ENCODE data around the gene SLC12A6.
"Not testable (repeated sequence)": the region's sequence is repeated elsewhere in the genome, so short reads cannot be mapped to it uniquely, and the experiment has no call there.

SLC12A6 gene

GRCh38 chr15:34214135-34214534 lies 123.4 kb downstream of the SLC12A6 start:
- H3K4me3 ChIP-seq (ENCODE audit: low read length) = no peak overlapping the region

GRCh38 chr15:34213690-34214089 lies 123.9 kb downstream of the SLC12A6 start:
- no peak overlapping the region for H3K4me3 ChIP-seq (ENCODE audit: low read length)
- H3K4me1 ChIP-seq (ENCODE audit: control insufficient read depth, insufficient read depth, low read length) = peaks cover 7% of the 10 kb centered on the region
- H3K36me3 ChIP-seq (ENCODE audit: insufficient read depth, low read length) = no peaks in the 10 kb centered on the region
- no peaks in the 10 kb centered on the region for H3K27me3 ChIP-seq (ENCODE audit: control insufficient read depth, insufficient read depth, low read length)
- no peak overlapping the region for H3K4me2 ChIP-seq (ENCODE audit: low read length)
- H3K9me3 ChIP-seq (replicated peaks; ENCODE audit: low read length) = no peaks in the 10 kb centered on the region
- no peak overlapping the region for H3K9ac ChIP-seq (ENCODE audit: low read depth, low read length)

More at GRCh38 chr15:34214135-34214534, 123.4 kb downstream of the SLC12A6 start:
- Histone ChIP-seq H3K4me1 (ENCODE audit: control insufficient read depth, insufficient read depth, low read length) (peaks cover 7% of the 10 kb centered on the region), H3K9ac (ENCODE audit: low read depth, low read length) (no peak overlapping the region), H3K36me3 (ENCODE audit: insufficient read depth, low read length) (no peaks in the 10 kb centered on the region), H3K4me2 (ENCODE audit: low read length) (no peak overlapping the region), H3K9me3 (replicated peaks; ENCODE audit: low read length) (no peaks in the 10 kb centered on the region), H3K27me3 (ENCODE audit: control insufficient read depth, insufficient read depth, low read length) (no peaks in the 10 kb centered on the region)

GRCh38 chr15:34209421-34210282 lies 127.9 kb downstream of the SLC12A6 start, which contains the start of gene KATNBL1:
Gene KATNBL1 (minus strand): TSS chr15:34210096. CDS start chr15:34163676, 46,420 bp downstream.
- no peaks in the 10 kb centered on the region for H3K27me3 ChIP-seq (ENCODE audit: control insufficient read depth, insufficient read depth, low read length)
- H3K4me2 ChIP-seq (ENCODE audit: low read length) = peak within 1 kb of the TSS; percentile 87
- peaks cover 13% of the 10 kb centered on the region for H3K4me1 ChIP-seq (ENCODE audit: control insufficient read depth, insufficient read depth, low read length)
- peak within 1 kb of the TSS; percentile 96 for H3K9ac ChIP-seq (ENCODE audit: low read depth, low read length)
- no peaks in the 10 kb centered on the region for H3K9me3 ChIP-seq (replicated peaks; ENCODE audit: low read length)
- H3K36me3 ChIP-seq (ENCODE audit: insufficient read depth, low read length) = no peaks in the 10 kb centered on the region
- H3K4me3 ChIP-seq (ENCODE audit: low read length) = peak within 1 kb of the TSS; percentile 82

- Histone ChIP-seq H3K27me3 (ENCODE audit: control insufficient read depth, insufficient read depth, low read length) (no peaks in the 10 kb centered on the region), H3K9ac (ENCODE audit: low read depth, low read length) (no peak overlapping the region), H3K9me3 (replicated peaks; ENCODE audit: low read length) (no peaks in the 10 kb centered on the region), H3K4me2 (ENCODE audit: low read length) (no peak overlapping the region), H3K4me1 (ENCODE audit: control insufficient read depth, insufficient read depth, low read length) (peaks cover 13% of the 10 kb centered on the region), H3K4me3 (ENCODE audit: low read length) (no peak overlapping the region), H3K36me3 (ENCODE audit: insufficient read depth, low read length) (no peaks in the 10 kb centered on the region)
These were observed 131.6 kb downstream of the SLC12A6 start for GRCh38 chr15:34206011-34206410.

- H3K4me2 ChIP-seq (ENCODE audit: low read length) = no peak overlapping the region
- peaks cover 1% of the 10 kb centered on the region for H3K36me3 ChIP-seq (ENCODE audit: insufficient read depth, low read length)
- peaks cover 19% of the 10 kb centered on the region for H3K4me1 ChIP-seq (ENCODE audit: control insufficient read depth, insufficient read depth, low read length)
- no peaks in the 10 kb centered on the region for H3K27me3 ChIP-seq (ENCODE audit: control insufficient read depth, insufficient read depth, low read length)
- no peak overlapping the region for H3K9ac ChIP-seq (ENCODE audit: low read depth, low read length)
- no peaks in the 10 kb centered on the region for H3K9me3 ChIP-seq (replicated peaks; ENCODE audit: low read length)
- H3K4me3 ChIP-seq (ENCODE audit: low read length) = no peak overlapping the region
These were observed 133.6 kb downstream of the SLC12A6 start for GRCh38 chr15:34203936-34204335.

DNA sequence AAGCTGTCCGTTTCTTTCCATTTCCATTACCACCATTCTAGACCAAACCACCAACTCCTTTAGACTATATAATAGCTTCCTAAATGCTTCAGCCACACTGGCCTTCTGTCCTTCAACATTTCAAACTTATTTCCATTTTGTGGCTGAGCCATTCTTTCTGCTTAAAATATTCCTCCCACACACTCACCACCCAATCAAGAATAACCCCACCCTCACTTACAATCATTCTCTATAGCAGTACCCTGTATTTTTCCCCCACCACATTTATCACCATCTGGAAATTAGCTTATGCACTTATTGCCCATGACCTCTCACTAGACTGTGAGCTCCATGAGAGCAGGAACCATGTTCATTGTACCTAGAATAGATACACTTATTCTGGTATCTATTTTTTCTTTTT lies 134.3 kb downstream of the SLC12A6 start:
- H3K4me1 ChIP-seq (ENCODE audit: control insufficient read depth, insufficient read depth, low read length) = peaks cover 15% of the 10 kb centered on the region

DNA sequence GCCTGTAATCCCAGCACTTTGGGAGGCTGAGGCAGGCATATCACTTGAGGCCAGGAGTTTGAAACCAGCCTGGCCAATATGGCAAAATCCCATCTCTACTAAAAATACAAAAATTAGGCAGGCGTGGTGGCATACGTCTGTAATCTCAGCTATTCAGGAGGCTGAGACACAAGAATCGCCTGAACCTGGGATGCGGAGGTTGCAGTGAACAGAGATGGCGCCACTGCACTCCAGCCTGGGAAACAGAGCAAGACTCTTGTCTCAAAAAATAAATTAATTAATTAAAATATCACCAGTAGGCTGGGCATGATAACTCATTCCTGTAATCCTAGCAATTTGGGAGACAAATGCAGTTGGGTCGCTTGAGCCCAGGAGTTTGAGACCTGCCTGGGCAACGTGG lies 144.3 kb downstream of the SLC12A6 start:
- H3K4me1 ChIP-seq (ENCODE audit: control insufficient read depth, insufficient read depth, low read length); H3K9ac ChIP-seq (ENCODE audit: low read depth, low read length); H3K9me3 ChIP-seq (replicated peaks; ENCODE audit: low read length); H3K27me3 ChIP-seq (ENCODE audit: control insufficient read depth, insufficient read depth, low read length); H3K36me3 ChIP-seq (ENCODE audit: insufficient read depth, low read length); H3K4me2 ChIP-seq (ENCODE audit: low read length); H3K4me3 ChIP-seq (ENCODE audit: low read length): not testable (repeated sequence)

More for the DNA sequence above, 134.3 kb downstream of the SLC12A6 start:
- H3K36me3 ChIP-seq (ENCODE audit: insufficient read depth, low read length) = peaks cover 6% of the 10 kb centered on the region
- no peaks in the 10 kb centered on the region for H3K9me3 ChIP-seq (replicated peaks; ENCODE audit: low read length)
- no peak overlapping the region for H3K4me2 ChIP-seq (ENCODE audit: low read length)
- no peak overlapping the region for H3K9ac ChIP-seq (ENCODE audit: low read depth, low read length)
- H3K4me3 ChIP-seq (ENCODE audit: low read length) = no peak overlapping the region
- H3K27me3 ChIP-seq (ENCODE audit: control insufficient read depth, insufficient read depth, low read length) = no peaks in the 10 kb centered on the region

DNA sequence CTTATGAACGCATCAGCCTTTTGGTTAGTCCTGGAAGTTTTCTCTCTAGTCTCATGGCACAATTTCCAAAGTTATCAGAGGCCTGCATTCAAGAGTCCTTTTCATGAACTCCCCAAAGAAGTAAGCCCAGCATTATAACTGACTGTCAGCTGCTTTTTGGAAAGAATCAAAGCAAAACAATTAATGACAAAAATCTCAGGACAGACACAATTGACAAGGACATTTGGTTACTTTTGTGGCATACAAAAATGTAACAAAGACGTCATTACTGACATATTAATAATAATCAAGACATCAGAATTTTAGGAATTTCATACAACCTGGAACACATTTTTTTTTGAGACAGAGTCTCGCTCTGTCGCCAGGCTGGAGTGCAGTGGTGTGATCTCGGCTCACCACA lies 148.9 kb downstream of the SLC12A6 start:
- no peak overlapping the region for H3K4me3 ChIP-seq (ENCODE audit: low read length)
- no peak overlapping the region for H3K9ac ChIP-seq (ENCODE audit: low read depth, low read length)
- peaks cover 6% of the 10 kb centered on the region for H3K36me3 ChIP-seq (ENCODE audit: insufficient read depth, low read length)
- H3K27me3 ChIP-seq (ENCODE audit: control insufficient read depth, insufficient read depth, low read length) = no peaks in the 10 kb centered on the region
- no peaks in the 10 kb centered on the region for H3K9me3 ChIP-seq (replicated peaks; ENCODE audit: low read length)
- H3K4me1 ChIP-seq (ENCODE audit: control insufficient read depth, insufficient read depth, low read length) = peaks cover 7% of the 10 kb centered on the region
- no peak overlapping the region for H3K4me2 ChIP-seq (ENCODE audit: low read length)

- H3K36me3 ChIP-seq (ENCODE audit: insufficient read depth, low read length) = peaks cover 6% of the 10 kb centered on the region
- no peak overlapping the region for H3K4me3 ChIP-seq (ENCODE audit: low read length)
- H3K27me3 ChIP-seq (ENCODE audit: control insufficient read depth, insufficient read depth, low read length) = no peaks in the 10 kb centered on the region
- H3K4me2 ChIP-seq (ENCODE audit: low read length) = no peak overlapping the region
- peaks cover 7% of the 10 kb centered on the region for H3K4me1 ChIP-seq (ENCODE audit: control insufficient read depth, insufficient read depth, low read length)
- no peak overlapping the region for H3K9ac ChIP-seq (ENCODE audit: low read depth, low read length)
- H3K9me3 ChIP-seq (replicated peaks; ENCODE audit: low read length) = no peaks in the 10 kb centered on the region
These were observed 151.9 kb downstream of the SLC12A6 start for GRCh38 chr15:34185666-34186065.

DNA sequence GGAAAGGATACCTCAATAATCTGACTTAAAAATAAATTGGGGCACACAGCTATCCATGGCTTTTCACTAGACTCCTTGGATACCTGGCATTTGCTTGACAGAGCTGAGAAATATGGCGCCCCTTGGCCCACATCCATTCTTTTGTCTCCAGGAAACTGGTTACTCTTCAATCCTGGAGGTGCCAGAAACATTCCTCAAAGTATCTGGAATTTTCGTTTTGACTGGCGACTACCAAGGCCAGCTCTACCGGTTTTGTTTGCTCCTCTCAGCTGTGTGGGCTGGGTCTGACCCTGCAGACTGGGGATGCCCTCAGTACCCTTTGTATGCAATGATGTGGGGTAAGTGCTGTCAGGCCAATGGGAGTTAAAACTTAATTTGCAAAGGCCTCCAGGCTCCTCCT lies 154.6 kb downstream of the SLC12A6 start:
- Histone ChIP-seq H3K9ac (ENCODE audit: low read depth, low read length) (no peak overlapping the region), H3K4me2 (ENCODE audit: low read length) (no peak overlapping the region), H3K27me3 (ENCODE audit: control insufficient read depth, insufficient read depth, low read length) (no peaks in the 10 kb centered on the region), H3K9me3 (replicated peaks; ENCODE audit: low read length) (no peaks in the 10 kb centered on the region), H3K4me1 (ENCODE audit: control insufficient read depth, insufficient read depth, low read length) (no peaks in the 10 kb centered on the region), H3K36me3 (ENCODE audit: insufficient read depth, low read length) (peaks cover 6% of the 10 kb centered on the region), H3K4me3 (ENCODE audit: low read length) (no peak overlapping the region)

Measured in skeletal muscle satellite cell (primary cell).